DMS153 (cell line): ENCODE results near the gene ZNF787.

Experiments
- DNase-seq: peaks from one replicate; lab custom pipeline; 2025; lab: John Stamatoyannopoulos, UW

The ZNF787 gene

GRCh38 chr19:56087647-56088496 lies 33.2 kb downstream of the ZNF787 start:
- DNase-seq = no peak

- no peak for DNase-seq
Measured at GRCh38 chr19:56086671-56087430, 34.2 kb downstream of the ZNF787 start.

GRCh38 chr19:56085571-56086275 lies 35.4 kb downstream of the ZNF787 start:
- no peak for DNase-seq

GRCh38 chr19:56084835-56085536 lies 36.1 kb downstream of the ZNF787 start:
- no peak for DNase-seq

GRCh38 chr19:56083668-56084067 lies 37.4 kb downstream of the ZNF787 start:
- DNase-seq = no peak

- DNase-seq = peak; percentile 43
Measured at GRCh38 chr19:56080669-56081401, 40.3 kb downstream of the ZNF787 start.

- no peak for DNase-seq
Measured at GRCh38 chr19:56079609-56080008, 41.5 kb downstream of the ZNF787 start.

GRCh38 chr19:56076498-56076897 lies 44.6 kb downstream of the ZNF787 start:
- peak; percentile 6 for DNase-seq

- no peak for DNase-seq
Measured at GRCh38 chr19:56071151-56071550, 49.9 kb downstream of the ZNF787 start.

- no peak for DNase-seq
Measured at GRCh38 chr19:56069642-56070041, 51.5 kb downstream of the ZNF787 start.

GRCh38 chr19:56066152-56067023 lies 54.7 kb downstream of the ZNF787 start:
- DNase-seq = peak; percentile 18

- DNase-seq = no peak
Measured at GRCh38 chr19:56053596-56053995, 67.5 kb downstream of the ZNF787 start.
